Astrocyte of the spinal cord (primary cell): ENCODE results near the gene NBEAL2.

ENCODE experiments used
- DNase-seq: peaks from one replicate; pipeline ENCODE4 v3.0.0; 2011; ENCODE audit warnings: low read depth, low spot score
- H3K4me3 ChIP-seq: 2 replicates; pipeline ENCODE4 v1.5.1; 2011; ENCODE audit warnings: low read depth, mild to moderate bottlenecking, low read length, moderate library complexity
- in situ Hi-C: cut with HindIII; loops from 2 replicates; pipeline ENCODE4 v1.10.0; 2017; ENCODE audit warnings: low sequenced_read_pairs
- TF ChIP-seq, protein P1 (sequence below): IDR thresholded peaks from 2 replicates; pipeline ENCODE4 v1.5.1; 2012; ENCODE audit warnings: low read depth, mild to moderate bottlenecking, low read length, inconsistent platforms

Gene NBEAL2

DNA sequence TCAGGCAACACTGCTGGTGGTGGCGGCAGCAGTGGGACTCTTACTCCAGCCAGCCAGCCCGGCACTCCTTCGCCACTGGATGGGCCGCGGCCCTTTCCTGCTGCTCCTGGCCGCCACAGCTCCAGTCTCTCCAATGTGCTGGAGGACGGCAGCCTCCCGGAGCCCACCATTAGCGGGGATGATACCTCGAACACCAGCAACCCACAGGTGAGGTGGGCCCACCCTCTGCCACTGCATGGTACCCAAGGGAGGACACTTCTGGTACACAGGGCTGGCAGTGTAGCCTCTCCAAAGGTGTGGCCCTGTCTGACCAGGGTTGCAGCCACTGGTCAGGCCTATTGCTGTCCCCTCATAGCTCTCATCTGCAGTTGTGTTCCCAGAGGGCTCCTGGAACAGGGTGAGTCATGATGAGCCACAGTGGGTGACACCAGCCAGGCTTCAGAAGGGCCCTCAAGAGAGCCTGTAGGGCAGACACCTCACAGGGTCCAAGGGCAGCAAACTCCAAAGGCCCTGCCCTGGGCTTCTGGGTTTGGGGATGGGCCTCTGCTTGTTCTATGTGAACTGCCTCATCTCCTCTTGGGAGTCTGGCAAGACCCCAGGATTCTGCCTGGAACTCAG lies 20.8 kb downstream of the NBEAL2 start:
- TF ChIP-seq, protein P1, sequence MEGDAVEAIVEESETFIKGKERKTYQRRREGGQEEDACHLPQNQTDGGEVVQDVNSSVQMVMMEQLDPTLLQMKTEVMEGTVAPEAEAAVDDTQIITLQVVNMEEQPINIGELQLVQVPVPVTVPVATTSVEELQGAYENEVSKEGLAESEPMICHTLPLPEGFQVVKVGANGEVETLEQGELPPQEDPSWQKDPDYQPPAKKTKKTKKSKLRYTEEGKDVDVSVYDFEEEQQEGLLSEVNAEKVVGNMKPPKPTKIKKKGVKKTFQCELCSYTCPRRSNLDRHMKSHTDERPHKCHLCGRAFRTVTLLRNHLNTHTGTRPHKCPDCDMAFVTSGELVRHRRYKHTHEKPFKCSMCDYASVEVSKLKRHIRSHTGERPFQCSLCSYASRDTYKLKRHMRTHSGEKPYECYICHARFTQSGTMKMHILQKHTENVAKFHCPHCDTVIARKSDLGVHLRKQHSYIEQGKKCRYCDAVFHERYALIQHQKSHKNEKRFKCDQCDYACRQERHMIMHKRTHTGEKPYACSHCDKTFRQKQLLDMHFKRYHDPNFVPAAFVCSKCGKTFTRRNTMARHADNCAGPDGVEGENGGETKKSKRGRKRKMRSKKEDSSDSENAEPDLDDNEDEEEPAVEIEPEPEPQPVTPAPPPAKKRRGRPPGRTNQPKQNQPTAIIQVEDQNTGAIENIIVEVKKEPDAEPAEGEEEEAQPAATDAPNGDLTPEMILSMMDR: no peak
- in situ Hi-C loops: no loop called here
- no peak for DNase-seq
- no peak overlapping the region for H3K4me3 ChIP-seq

DNA sequence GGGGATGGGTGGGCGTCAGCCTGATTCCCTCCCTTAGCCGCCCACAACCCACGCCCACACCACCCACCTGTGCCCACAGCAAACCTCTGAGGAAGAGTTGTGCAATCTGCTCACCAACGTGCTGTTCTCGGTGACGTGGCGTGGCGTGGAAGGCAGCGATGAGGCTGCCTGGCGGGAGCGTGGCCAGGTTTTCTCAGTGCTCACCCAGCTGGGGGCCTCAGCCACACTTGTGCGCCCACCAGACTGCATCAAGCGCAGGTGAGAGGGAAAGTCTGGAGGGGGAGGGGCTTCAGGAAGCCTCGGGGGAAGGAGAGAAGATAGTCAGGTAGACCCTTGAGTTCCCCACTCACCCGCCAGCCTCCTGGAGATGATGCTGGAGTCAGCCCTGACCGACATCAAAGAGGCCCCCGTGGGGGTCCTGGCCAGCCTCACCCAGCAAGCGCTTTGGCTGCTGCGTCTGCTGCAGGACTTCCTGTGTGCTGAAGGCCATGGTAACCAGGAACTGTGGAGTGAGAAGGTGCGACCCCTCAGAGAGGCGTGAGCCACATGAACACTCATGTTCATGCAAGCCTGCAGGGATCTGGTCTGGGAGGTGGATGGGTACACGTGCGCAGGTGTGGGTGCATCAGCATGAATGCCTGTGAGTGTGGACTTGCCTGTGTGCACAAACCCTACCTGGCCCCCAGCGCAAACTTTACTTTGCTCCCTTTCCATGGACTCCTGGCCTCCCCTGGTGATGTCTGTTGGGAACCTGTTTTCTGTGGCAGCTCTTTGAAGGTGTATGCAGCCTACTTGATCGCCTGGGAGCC lies 21.7 kb downstream of the NBEAL2 start:
- H3K4me3 ChIP-seq: no peak overlapping the region
- TF ChIP-seq, protein P1: no peak
- in situ Hi-C loops: no loop called here
- no peak for DNase-seq

DNA sequence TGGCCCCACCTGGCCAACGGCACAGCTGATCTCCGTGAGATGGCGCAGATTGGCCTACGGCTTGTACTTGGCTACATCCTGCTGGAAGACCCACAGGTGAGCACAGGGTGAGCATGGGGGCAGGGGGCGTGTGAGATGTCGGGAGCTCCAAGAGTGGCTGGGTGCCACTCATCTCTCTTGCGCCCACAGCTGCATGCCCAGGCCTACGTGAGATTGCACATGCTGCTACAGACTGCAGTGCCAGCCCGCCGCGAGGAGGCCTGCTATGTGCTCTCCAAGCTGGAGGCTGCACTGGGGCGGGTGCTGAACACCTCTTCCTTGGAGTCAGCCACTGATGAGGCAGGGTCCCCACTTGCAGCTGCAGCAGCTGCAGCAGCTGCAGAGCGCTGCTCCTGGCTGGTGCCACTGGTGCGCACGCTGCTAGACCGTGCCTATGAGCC lies 22.3 kb downstream of the NBEAL2 start:
- DNase-seq: no peak
- TF ChIP-seq, protein P1: no peak
- H3K4me3 ChIP-seq: no peak overlapping the region
- in situ Hi-C loops: no loop called here

DNA sequence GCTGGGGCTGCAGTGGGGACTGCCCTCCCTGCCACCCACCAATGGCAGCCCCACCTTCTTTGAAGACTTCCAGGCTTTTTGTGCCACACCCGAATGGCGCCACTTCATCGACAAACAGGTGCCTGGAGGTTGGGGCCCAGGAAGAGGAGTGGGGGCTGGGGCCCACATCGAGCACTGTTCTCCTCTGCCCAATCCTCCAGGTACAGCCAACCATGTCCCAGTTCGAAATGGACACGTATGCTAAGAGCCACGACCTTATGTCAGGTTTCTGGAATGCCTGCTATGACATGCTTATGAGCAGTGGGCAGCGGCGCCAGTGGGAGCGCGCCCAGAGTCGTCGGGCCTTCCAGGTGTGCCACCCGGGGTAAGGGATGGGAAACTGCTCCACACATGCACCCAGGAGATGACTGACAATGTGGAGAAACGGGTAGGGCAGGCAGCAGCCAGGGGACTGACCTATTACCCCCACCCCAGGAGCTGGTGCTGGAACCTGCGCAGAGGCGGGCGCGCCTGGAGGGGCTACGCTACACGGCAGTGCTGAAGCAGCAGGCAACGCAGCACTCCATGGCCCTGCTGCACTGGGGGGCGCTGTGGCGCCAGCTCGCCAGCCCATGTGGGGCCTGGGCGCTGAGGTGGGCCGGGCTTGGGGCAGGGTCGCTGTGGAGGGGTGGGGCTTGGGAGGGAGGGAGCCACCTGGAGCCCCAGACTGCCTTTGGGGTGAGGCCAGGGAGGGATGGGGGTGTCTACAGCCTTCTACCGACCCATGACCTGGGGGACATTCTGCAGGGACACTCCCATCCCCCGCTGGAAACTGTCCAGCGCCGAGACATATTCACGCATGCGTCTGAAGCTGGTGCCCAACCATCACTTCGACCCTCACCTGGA lies 22.9 kb downstream of the NBEAL2 start:
- DNase-seq: no peak

DNA sequence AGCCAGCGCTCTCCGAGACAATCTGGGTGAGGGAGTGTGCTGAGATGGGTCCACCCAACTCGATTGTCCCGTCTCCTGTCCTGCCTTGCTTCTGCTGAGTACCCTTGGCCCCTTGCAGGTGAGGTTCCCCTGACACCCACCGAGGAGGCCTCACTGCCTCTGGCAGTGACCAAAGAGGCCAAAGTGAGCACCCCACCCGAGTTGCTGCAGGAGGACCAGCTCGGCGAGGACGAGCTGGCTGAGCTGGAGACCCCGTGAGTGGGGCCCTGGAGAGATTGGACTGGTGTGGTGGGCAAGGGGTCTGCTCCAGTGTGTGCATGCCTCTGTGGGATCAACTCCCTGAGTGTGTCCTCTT lies 23.6 kb downstream of the NBEAL2 start:
- DNase-seq: no peak
- no peak overlapping the region for H3K4me3 ChIP-seq
- TF ChIP-seq, protein P1: no peak
- in situ Hi-C loops: no loop called here

More for the DNA sequence above, 22.9 kb downstream of the NBEAL2 start:
- TF ChIP-seq, protein P1: no peak
- no peak overlapping the region for H3K4me3 ChIP-seq
- in situ Hi-C loops: no loop called here
